Measurements from ENCODE around the gene ERC2.

DNA sequence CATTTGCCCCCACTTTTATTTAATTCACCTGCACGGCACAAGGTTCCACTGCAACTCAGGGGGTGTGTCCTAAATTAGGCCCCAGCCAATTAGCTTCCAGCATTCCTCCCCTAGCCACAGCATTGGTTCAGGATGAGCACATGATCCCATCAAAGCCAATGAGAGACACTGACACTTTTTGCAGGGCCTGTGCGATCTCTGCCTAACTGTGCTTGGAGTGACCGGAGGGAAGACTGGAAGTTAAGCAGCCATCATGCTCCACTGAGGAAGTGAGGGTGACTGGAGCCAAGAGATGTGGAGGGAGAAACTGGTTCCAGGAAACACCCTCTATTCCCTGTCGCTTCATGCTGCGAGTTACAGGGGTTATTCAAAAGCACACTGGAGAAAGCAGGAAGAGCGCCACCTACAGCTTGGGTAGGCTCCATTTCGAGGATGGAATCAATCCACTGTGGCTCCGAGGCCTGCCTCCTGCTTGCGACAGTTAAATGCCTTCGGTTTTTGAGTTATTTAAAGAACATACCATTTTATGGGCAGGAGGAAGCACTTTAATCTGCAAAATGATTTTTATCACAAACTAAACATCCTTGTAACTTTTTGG, 858.9 kb downstream of the ERC2 start:
- no peak for TF ChIP-seq AEBP2 (tag by site-specific recombination; IDR thresholded peaks at IDR 0.05; ENCODE audit: borderline replicate concordance)
- no peak for TF ChIP-seq ZNF416 (tag by site-specific recombination; IDR thresholded peaks at IDR 0.05)
- no peak for TF ChIP-seq ZNF10 (tag by site-specific recombination; IDR thresholded peaks at IDR 0.05)
- no peak for TF ChIP-seq CTCF (tag by site-specific recombination; IDR thresholded peaks at IDR 0.05)

All from HEK293 (cell line).